Hepatocyte (in vitro differentiated cells): ENCODE data around the gene HEATR5B. TPM values are rescaled to one million over a fixed set of nuclear protein-coding genes. Genes with fewer than 3 reads are reported as not detected.

Experiments used
- DNase-seq: peaks from one replicate; pipeline ENCODE4 v3.0.0-alpha.2; 2016; ENCODE audit warnings: low spot score
- H2AFZ ChIP-seq: fragments of 200-600 bp; sonication (generic); 2 replicates; pipeline ENCODE4 v1.6.0; 2016; ENCODE audit warnings: antibody characterized with exemption, mild to moderate bottlenecking
- H3K27ac ChIP-seq: fragments of 200-600 bp; sonication (generic); 2 replicates; pipeline ENCODE4 v1.5.1; 2016; ENCODE audit warnings: mild to moderate bottlenecking
- H3K27me3 ChIP-seq: fragments of 200-600 bp; sonication (generic); 2 replicates; pipeline ENCODE4 v1.6.1; 2016
- H3K36me3 ChIP-seq: fragments of 200-600 bp; sonication (generic); replicated peaks from 2 replicates; pipeline ENCODE4 v1.5.1; 2016; ENCODE audit warnings: low read depth; ENCODE audit not compliant: insufficient read depth
- H3K4me1 ChIP-seq: fragments of 200-600 bp; sonication (generic); 2 replicates; pipeline ENCODE4 v1.5.1; 2016; ENCODE audit warnings: mild to moderate bottlenecking, moderate library complexity; ENCODE audit not compliant: insufficient read depth
- H3K4me2 ChIP-seq: fragments of 200-600 bp; sonication (generic); 2 replicates; pipeline ENCODE4 v1.6.0; 2016
- H3K4me3 ChIP-seq: fragments of 200-600 bp; sonication (generic); 2 replicates; pipeline ENCODE4 v1.5.1; 2016; ENCODE audit warnings: mild to moderate bottlenecking
- H3K79me2 ChIP-seq: fragments of 200-600 bp; sonication (generic); 2 replicates; pipeline ENCODE4 v1.6.0; 2017; ENCODE audit warnings: mild to moderate bottlenecking
- H3K9me2 ChIP-seq: fragments of 200-600 bp; sonication (generic); replicated peaks from 2 replicates; pipeline ENCODE4 v1.6.0; 2017; ENCODE audit warnings: mild to moderate bottlenecking; ENCODE audit not compliant: insufficient read depth
- H3K9me3 ChIP-seq: fragments of 200-600 bp; sonication (generic); 2 replicates; pipeline ENCODE4 v1.5.1; 2016; ENCODE audit warnings: low read depth, mild to moderate bottlenecking
- H4K20me1 ChIP-seq: fragments of 200-600 bp; sonication (generic); 2 replicates; pipeline ENCODE4 v1.6.0; 2016; ENCODE audit warnings: mild to moderate bottlenecking; ENCODE audit not compliant: insufficient read depth, poor library complexity, severe bottlenecking
- EZH2 ChIP-seq: fragments of 200-600 bp; sonication (generic); IDR thresholded peaks from 2 replicates; pipeline ENCODE4 v1.6.1; 2016; ENCODE audit warnings: antibody characterized with exemption, mild to moderate bottlenecking, borderline replicate concordance
- EZH2phosphoT487 ChIP-seq: fragments of 200-600 bp; sonication (generic); IDR thresholded peaks from one replicate; pipeline ENCODE4 v1.6.1; 2018; ENCODE audit warnings: antibody characterized with exemption, mild to moderate bottlenecking, low read depth, moderate library complexity; ENCODE audit not compliant: unreplicated experiment, severe bottlenecking
- WGBS: methylation state at CpG from one replicate; pipeline ENCODE4 v1.1.6; 2016; ENCODE audit warnings: low lambda C conversion rate; ENCODE audit errors: missing lambda C conversion rate; 5-methylcytosine and 5-hydroxymethylcytosine counted together
- polyA plus RNA-seq: library from polyadenylated mRNA; unstranded; fragments of >200 nt; fragmentation: Nextera tagmentation; extraction: Ambion mirVana; gene quantifications from 2 replicates; pipeline ENCODE4 v1.2.1, GENCODE V29; 2016
- total RNA-seq: library from RNA; depleted of rRNA; stranded (reverse); fragments of >200 nt; gene quantifications from 2 replicates; pipeline ENCODE4 v1.2.3, GENCODE V29; 2014
- TF ChIP-seq, protein P1 (sequence below): fragments of 200-600 bp; sonication (generic); IDR thresholded peaks from 2 replicates; pipeline ENCODE4 v1.5.1; 2016; ENCODE audit warnings: antibody characterized with exemption, mild to moderate bottlenecking; ENCODE audit not compliant: poor library complexity

HEATR5B gene
- total and polyA plus RNA-seq, 2 experiments from 2014 or later: 5.1 to 25.1 TPM

DNA sequence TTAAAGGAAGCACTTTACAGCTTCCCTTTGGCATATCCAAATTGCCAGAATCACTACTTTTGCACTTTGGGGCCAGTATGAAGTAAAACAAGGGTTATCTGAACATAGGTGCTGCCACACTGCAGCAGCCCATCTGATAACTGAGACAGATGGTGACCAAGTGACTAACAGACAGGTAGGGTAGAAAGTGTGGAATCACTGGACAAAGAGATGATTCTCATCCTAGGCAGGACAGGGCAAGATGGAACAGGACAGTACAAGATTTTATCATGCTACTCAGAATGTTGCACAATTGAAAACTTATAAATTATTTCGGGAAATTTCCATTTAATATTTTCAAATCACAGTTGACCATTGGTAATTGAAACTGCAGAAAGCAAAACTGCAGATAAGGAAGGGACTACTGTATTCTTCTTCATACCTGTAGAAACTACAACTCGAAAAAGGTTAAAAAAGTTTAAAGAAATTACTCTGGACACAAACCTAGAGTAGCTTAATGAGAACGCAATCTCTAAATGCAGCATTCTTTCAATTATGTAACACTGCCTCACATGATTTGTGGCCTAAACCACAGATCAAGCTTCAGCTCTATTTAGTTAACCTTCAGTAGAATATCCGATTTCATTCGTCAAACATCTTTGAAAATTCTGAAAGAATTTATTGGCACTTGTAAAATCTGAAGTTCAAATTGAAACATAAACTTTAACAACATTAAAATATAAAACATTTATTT, 31.4 kb downstream of the HEATR5B start:
- H3K27me3 ChIP-seq: no peaks in the 10 kb centered on the region
- no peaks in the 10 kb centered on the region for H3K4me1 ChIP-seq
- H3K27ac ChIP-seq: no peak overlapping the region
- H3K9me2 ChIP-seq: no peaks in the 10 kb centered on the region
- no peak overlapping the region for H3K4me2 ChIP-seq
- no peak overlapping the region for H2AFZ ChIP-seq
- no peaks in the 10 kb centered on the region for H3K36me3 ChIP-seq
- WGBS: 92% methylated on average over 5 of the region's 5 CpGs
- DNase-seq: no peak
- no peaks in the 10 kb centered on the region for H3K79me2 ChIP-seq
- TF ChIP-seq EZH2 (no peak), EZH2phosphoT487 (no peak)
- TF ChIP-seq, protein P1, sequence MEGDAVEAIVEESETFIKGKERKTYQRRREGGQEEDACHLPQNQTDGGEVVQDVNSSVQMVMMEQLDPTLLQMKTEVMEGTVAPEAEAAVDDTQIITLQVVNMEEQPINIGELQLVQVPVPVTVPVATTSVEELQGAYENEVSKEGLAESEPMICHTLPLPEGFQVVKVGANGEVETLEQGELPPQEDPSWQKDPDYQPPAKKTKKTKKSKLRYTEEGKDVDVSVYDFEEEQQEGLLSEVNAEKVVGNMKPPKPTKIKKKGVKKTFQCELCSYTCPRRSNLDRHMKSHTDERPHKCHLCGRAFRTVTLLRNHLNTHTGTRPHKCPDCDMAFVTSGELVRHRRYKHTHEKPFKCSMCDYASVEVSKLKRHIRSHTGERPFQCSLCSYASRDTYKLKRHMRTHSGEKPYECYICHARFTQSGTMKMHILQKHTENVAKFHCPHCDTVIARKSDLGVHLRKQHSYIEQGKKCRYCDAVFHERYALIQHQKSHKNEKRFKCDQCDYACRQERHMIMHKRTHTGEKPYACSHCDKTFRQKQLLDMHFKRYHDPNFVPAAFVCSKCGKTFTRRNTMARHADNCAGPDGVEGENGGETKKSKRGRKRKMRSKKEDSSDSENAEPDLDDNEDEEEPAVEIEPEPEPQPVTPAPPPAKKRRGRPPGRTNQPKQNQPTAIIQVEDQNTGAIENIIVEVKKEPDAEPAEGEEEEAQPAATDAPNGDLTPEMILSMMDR: no peak
- no peaks in the 10 kb centered on the region for H4K20me1 ChIP-seq
- no peak overlapping the region for H3K4me3 ChIP-seq
- no peaks in the 10 kb centered on the region for H3K9me3 ChIP-seq

DNA sequence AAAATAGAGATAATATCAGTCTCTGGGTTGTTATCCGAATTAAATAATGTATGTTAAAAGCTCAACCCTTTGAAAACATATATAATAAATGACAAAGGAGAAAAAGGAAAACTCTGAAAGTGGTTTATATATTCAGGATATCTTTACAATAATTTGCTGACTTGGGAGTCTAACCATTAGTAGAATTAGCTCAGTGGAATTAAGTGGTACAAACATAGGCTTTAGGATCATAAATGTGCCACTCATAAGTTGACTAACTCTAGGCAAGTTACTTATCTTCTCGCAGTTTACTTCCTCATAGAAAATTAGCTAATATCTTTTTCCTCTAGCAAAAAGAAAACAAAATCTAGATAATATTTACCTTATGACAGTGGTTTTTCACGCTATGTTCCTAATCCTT, 44.6 kb downstream of the HEATR5B start:
- Histone ChIP-seq H2AFZ (no peak overlapping the region), H3K4me2 (no peak overlapping the region), H3K27me3 (no peaks in the 10 kb centered on the region), H4K20me1 (no peaks in the 10 kb centered on the region), H3K36me3 (no peaks in the 10 kb centered on the region), H3K9me3 (no peaks in the 10 kb centered on the region), H3K4me3 (no peak overlapping the region), H3K79me2 (no peaks in the 10 kb centered on the region), H3K9me2 (no peaks in the 10 kb centered on the region), H3K4me1 (no peaks in the 10 kb centered on the region), H3K27ac (peak overlapping the region; percentile 25)
- TF ChIP-seq EZH2 (no peak), EZH2phosphoT487 (no peak)
- TF ChIP-seq, protein P1: no peak
- WGBS: 62% methylated on average over 3 of the region's 3 CpGs
- peak; percentile 10 for DNase-seq

DNA sequence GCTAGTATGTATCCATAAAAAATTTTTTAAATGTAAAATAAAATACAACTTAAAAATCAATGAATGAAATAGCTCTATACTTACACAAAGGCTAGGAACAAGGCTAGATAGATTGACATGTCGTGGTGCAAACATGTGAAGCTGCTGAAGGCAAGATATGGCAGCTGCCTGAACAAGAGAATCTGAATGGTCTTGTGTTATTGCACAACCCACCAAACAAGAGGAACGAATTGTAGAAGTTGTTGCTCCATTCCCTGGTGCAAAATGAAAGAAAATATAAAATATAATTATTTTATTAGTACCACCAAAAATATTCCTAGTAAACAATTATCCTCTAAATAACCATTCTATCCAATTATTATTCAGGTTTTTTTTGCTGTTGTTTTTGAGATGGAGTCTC, 46.4 kb downstream of the HEATR5B start:
- TF ChIP-seq, protein P1: no peak
- TF ChIP-seq EZH2: no peak
- no peak for TF ChIP-seq EZH2phosphoT487
- H3K4me1 ChIP-seq: no peaks in the 10 kb centered on the region
- H3K27me3 ChIP-seq: no peaks in the 10 kb centered on the region
- WGBS: 98% methylated on average over 2 of the region's 2 CpGs
- no peak overlapping the region for H3K27ac ChIP-seq
- H3K9me3 ChIP-seq: no peaks in the 10 kb centered on the region
- no peak overlapping the region for H3K4me3 ChIP-seq
- H4K20me1 ChIP-seq: no peaks in the 10 kb centered on the region
- H3K36me3 ChIP-seq: no peaks in the 10 kb centered on the region
- H3K79me2 ChIP-seq: no peaks in the 10 kb centered on the region
- DNase-seq: no peak
- no peaks in the 10 kb centered on the region for H3K9me2 ChIP-seq
- no peak overlapping the region for H2AFZ ChIP-seq
- no peak overlapping the region for H3K4me2 ChIP-seq

DNA sequence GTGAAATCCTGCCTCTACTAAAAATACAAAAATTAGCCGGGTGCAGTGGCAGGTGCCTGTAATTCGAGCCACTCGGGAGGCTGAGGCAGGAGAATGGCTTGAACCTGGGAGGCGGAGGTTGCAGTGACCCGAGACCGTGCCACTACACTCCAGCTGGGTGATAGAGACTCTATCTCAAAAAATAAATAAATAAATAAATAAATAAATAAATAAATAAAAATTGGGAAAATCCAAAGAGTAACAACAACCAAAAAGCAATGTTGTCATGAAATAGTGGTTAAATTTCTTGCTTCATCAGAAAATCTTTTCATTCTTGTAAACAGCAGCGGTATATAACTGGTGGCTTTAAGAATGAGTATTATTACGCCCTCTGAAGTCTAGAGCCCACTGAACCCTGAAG, 54.4 kb downstream of the HEATR5B start:
- WGBS: over 99% methylated on average over 8 of the region's 8 CpGs
- DNase-seq: no peak
- Histone ChIP-seq H3K9me2 (no peaks in the 10 kb centered on the region), H3K4me3 (no peak overlapping the region), H3K79me2 (no peaks in the 10 kb centered on the region), H3K27me3 (no peaks in the 10 kb centered on the region), H3K27ac (no peak overlapping the region), H3K4me2 (no peak overlapping the region), H3K4me1 (no peaks in the 10 kb centered on the region), H3K9me3 (no peaks in the 10 kb centered on the region), H3K36me3 (no peaks in the 10 kb centered on the region), H2AFZ (no peak overlapping the region), H4K20me1 (no peaks in the 10 kb centered on the region)
- TF ChIP-seq EZH2: no peak
- no peak for TF ChIP-seq EZH2phosphoT487
- TF ChIP-seq, protein P1: no peak
